SKM-1 (cell line): ENCODE data around the gene FDCSP.
A peak's percentile ranks its signal among the peaks of the same experiment; 100 is the strongest.
"Not testable (repeated sequence)": the region's sequence is repeated elsewhere in the genome, so short reads cannot be mapped to it uniquely, and the experiment has no call there.

Experiments used
- DNase-seq: peaks from one replicate; lab custom pipeline; 2025; ENCODE audit not compliant: unreplicated experiment; lab: John Stamatoyannopoulos, UW

FDCSP gene

DNA sequence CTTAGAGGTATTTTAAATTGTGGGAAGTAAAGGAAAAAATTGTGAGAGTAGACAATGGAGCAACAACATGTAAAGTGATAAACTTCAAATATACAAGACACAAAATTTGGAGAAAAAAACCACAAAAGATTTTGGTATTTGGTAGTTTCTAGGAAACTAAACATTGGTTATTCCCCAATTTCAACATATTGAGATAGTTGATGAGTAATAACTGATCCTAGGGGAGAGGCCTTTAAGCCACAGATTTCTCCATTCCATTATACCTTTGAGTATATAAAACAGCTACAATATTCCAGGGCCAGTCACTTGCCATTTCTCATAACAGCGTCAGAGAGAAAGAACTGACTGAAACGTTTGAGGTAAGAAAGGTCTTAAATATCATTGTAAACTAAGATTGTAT is at the start of gene FDCSP:
FDCSP (plus strand) TSS at position 301 of the 400 bp plus-strand sequence. CDS start 5,071 bp downstream, outside the sequence.
- DNase-seq = no peak

DNA sequence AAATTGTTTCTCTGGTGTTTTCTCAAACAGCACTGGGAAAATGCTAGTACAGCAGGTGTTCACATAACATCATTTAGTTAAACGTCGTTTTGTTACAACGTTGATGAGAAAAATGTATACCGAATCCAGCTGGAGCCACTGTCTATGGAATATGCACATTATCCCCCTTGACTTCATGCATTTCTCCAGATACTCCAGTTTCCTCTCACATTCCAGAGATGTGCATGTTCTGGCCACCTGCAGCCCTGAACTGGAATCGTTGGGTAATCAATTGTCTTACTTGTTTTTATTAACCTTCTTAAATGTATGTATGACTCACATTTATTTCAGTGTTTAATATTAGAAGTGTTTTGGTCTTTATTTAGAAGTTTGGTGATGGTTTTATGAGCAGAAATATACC is 48.8 kb upstream of the FDCSP start:
- DNase-seq = no peak

DNA sequence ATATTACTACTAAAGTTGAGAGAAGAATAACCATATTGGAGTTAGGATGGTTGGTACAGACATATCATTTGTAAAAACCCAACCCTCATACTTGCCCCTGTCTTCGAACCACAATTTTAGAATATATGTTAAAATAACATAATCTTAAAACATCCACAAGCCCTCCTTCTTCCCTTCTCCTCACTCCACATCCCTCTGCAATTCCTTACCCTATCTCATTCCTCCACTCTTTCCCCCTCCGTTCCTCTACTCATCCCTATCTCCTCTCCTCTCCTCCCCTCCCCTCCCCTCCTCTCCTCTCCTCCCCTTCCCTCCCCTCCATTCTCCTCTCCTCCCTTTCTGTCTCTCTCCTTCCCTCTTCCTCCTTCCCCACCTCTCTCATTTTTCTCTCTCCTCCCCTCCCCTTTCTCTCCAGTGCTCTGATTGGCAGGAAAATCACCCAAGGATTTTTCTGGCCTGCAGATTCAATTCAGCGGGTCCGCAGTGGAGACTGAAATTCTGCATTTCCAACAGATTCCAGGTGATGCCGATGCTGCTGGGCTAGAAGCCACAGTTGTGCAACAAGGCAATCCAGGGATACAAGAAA is 47.8 kb upstream of the FDCSP start:
- no peak for DNase-seq

DNA sequence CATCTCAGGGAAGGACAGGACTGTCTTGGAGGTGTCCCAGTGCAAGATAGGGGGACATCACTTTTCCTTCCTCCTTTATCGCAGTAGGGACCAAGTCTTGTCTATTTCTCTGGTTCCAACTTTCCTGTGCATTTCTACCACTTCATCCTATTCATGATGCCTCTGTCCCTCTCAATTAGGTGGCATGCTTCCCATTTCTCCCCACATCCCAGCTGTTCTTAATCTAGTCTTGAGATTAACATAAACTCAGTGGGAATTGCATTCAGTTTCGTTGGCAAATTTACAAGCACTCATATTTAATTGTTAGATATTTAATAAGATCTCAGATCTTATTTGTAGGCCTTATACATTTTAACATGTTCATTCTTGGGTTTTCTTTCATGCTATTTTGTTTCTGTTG is 46.1 kb upstream of the FDCSP start:
- DNase-seq = no peak

DNA sequence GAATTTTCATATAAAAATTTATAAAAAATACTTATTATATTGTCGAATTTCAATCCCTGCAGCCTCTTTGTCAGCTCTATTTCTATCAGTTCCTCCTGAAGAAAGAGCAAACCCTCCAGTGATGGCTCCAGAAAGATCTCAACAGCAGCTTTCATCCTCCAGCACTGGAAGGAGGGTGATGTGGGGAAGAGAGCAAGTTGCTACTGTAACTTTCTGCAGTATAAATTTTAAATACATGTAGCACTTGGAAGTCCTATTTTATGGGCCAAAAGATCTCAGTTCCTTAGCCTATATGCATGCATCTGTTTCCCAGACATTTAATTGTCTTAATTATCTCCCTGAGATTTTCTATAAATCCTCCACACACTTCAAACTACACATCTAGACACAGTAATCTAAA is 44.1 kb upstream of the FDCSP start:
- no peak for DNase-seq

DNA sequence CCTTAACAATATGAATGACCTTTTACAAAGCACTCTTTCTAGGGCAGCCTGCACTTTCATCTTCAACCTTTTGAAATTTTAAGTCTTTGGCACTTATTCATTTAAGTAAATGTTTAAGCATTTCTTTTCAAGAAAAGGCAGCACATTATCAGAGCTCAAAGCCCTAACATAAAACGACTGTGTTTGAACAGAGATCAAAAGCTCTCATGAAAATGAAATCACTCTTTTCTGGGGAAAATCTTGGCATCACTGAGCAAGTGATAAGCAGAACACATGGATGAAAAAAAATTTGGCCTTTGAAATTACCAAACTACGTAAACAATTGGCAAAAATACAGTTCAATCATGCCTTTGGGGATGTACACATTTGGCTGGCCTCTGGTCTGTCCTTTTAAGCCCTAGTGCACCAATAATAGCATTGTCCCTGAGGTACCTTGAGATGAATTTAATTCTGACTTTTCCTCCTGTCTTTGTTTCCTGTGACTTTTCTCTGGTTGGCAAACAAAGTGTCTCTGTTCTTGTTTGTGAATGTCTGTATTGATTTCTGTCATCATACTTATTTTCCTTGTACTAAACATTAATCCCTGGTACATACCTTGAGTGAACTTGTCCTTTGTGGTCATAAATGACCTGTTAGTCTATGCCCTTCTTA is 43.3 kb upstream of the FDCSP start:
- no peak for DNase-seq

DNA sequence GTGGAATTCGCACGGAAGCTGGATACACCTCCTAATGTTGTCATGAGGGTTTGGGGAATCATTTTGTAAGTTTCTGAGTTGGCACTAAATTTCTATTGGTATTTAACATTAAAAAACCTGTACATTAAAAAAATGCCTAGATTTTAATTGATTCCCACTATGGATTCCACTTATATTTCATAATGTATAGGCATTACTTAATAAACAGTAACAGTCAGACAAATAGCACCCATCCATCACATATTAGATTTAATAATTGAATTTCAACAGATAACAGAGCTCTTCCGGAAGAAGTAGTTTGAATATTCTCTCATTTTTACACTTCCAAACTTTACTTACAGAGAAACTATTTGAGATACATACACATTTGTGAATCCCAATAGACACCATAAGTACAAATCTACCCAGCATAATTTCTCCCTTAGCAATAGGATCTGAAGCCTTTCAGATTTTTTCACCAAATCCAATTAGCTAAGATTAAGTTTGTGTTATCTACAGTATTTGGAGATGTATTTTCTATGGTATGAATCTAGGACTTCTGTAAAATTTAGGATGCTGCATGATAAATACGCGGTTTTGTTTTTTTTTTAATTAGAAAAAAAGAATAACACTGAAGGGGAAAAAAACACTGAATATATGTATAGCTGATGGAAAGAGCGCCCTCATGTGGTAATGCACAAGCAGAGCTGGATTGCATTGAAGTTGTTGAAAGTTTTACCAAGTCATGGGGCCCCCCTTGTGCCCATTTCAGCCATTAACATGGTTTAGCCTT is 42.6 kb upstream of the FDCSP start:
- peak; percentile 18 for DNase-seq

DNA sequence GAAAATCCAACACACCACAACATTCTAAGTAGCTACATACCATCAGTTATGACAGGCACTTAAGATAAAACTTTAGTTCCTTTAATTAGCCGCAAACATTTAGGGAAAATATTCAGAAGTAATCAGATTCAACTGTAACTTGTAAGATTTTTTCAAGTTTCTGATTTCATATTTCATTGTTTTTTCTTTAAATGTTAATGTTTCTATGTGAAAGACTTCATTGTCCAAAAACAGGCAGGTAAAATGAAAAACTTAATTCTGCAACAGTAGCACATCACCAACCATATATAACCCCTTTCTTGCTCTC is 42.0 kb upstream of the FDCSP start:
- DNase-seq = no peak

DNA sequence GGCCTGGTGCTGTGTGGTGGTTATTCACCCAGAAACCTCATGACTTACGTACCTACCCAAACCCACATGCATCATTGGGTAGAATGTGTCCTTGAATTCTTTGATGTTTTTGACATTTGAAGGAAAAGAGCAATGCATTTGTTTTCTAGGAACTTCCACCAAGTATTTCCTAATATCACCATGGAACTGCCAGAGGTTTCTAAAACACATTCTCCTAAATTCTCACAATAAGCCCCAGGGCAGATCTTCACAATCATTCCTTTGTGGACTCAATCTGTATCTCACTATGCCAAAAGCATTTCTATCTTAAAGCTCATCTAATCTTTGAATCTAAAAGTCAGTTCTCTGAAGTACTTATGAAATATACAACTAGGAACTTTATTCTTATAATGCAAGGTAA is 38.7 kb upstream of the FDCSP start:
- DNase-seq = no peak

DNA sequence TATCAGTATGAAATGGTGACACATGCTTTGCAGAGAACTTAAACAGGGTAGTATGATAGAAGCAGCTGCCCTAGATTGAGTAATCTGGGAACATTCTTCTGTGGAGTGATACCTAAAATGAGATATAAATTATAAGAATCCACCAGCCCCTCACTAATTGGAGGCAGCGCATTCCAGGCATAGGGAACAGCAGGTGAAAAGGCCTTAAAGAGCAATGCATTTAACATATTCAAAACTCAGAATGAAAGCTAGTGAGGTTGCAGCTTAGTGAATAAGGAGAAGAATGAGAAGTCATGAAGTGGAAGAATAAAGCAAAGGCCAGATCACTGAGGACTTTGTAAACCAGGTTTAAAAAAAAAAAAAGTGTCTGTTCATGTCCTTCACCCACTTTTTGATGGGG is 35.3 kb upstream of the FDCSP start:
- no peak for DNase-seq

DNA sequence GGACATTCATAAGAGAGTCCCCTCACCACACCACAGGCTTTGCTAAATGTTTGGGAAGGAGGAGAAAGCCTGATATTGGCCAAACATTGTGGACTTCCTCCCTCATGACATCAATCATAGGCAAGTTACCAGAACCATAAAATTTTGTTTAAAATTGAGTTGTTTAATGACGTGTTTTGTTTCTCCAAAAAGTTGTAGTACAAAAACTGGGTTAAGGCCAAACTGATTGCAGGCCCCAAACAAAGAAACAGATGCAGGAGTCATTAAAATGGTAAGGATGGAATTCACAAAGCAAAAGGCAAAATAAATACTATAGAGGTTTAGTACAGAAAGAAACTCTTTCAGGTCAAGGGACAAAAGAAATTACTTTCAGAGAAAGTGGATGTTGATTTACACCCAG is 34.3 kb upstream of the FDCSP start:
- no peak for DNase-seq

DNA sequence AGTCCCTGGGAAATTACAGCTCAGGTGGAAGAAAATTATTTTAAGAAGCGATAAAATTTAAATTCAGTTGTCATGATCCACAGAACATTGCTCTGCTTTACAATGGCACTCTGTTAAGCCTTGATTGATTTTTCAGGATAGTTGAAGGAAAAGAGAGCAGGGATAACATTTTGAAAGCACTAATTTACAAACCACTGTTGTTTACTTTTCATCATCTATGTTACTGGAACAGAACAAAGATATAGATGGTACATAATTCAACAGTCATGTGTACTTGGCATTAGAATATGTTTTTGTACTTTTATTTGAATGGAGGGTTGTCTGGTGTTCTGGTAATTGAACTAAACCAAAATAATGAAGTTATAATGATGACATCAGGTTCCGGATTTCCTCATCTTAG is 33.0 kb upstream of the FDCSP start:
- no peak for DNase-seq

DNA sequence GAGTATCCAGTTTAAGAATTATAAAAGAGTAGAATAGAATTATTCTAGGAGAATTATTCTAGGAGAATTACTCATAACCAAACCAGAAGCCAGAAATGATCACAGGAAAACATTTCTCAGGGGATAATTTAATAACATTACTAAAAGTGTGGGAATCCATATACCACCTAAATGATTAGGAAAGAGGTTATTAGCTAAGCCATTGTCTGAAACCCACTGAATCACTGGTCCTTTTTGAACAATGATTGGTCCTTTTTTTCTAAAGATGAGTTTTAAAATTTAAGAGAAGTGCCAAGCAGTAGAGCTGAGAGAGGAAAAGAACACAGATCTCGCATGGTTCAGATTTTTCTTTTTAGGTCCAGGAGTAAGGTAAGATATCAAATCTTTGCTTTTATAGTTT is 30.5 kb upstream of the FDCSP start, which contains the start of gene ODAM:
ODAM (plus strand) TSS at position 301 of the 400 bp plus-strand sequence. CDS start 819 bp downstream, outside the sequence.
- no peak for DNase-seq

DNA sequence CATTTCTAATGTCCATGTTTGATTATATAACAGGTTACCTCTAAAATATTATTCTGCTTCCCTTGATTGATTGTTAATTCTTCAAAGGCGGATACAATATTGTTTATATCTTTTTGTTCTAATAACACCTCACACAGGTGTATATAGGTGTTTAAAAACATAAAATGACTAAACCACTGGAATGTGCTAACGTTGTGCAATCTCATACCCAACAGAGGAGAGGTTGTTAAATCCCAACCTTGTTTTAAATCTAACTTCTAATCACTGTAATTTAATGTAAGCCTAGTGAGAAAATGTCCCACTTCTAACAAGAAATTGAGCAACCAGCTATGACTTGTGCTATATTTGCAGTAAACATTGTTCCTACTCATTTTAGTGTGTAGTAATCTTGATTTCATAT is 29.1 kb upstream of the FDCSP start:
- no peak for DNase-seq

DNA sequence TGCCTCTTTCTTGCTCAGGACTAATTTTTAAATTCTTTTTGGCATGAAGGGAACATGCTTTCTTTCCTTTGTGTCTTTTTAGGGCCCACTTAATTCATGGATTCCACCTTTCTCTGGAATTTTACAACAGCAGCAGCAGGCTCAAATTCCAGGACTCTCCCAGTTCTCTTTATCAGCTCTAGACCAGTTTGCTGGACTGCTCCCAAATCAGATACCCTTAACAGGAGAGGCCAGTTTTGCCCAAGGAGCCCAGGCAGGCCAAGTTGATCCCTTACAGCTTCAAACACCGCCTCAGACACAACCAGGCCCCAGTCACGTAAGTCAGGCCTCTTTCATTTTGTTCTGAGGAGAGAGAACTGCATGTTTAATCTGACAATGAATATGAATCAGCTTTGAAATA is 28.1 kb upstream of the FDCSP start:
- no peak for DNase-seq

DNA sequence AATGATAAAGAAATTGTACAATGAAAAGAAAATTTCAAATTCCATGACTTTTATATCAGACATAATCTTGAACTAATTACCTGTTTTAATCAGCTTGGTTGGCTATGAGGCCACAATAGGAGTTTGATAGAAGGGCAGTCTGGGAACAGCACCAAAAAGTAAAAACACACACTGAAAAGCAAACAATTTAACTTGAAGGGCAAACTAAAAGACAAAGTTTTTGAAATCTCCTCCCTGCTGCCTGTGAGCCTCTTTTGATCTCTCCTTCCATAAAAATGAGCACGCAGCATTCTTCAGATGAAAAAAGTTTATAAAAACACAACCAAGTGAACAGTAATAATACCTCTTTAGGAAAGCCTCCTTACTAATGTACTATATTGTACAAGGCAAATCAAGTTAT is 22.3 kb upstream of the FDCSP start:
- DNase-seq = no peak

DNA sequence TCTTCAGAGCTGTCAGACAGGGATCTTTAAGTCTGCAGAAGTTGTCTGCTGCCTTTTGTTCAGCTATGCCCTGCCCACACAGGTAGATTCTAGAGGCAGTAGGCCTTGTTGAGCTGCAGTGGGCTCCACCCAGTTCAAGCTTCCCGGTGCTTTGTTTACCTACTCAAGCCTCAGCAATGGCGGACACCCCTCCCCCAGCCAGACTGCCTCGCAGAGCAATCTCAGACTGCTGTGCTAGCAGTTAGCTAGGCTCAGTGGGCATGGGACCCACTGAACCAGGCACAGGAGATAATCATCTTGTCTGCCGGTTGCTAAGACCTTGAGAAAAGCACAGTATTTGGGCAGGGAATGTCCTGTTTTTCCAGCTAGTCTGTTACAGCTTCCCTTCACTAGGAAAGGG is 13.2 kb upstream of the FDCSP start:
- DNase-seq = not testable (repeated sequence)

DNA sequence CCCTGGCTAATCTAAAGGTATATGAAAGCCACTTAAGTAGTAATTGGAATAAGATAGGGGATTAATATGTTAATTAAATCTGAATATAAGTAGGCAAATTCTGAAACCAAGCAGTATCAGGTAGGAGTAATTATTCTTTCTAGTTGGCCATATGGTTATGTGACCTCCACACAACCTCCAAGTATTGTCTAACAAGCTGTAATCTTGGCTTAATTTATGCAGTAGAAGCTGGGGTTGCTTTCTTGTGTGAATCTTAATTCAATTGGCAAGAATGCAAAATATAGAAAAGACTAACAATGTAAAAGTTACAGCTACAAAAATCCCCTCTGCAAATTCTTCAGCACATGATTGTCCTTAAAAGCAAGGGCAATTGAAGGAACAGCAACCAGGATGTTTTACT is 9.8 kb upstream of the FDCSP start:
- DNase-seq = not testable (repeated sequence)

DNA sequence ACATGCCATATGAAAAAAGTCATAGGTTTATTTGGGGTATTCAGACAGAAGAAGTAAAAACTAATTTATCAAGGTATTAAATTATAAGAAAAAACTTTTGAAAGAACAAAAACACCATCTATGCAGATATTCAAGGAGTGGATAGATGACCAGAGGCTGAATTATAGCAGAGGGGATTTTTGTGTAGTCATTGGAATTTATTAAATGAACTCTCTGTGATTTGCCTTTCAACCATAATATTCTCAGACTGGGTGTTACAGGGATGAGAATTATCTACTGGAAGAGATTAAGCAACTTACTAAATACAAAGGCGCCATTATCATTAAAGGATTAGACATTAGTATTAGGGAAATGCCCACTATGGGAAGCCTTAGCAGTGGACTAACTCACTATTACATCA is 9.4 kb upstream of the FDCSP start:
- not testable (repeated sequence) for DNase-seq

DNA sequence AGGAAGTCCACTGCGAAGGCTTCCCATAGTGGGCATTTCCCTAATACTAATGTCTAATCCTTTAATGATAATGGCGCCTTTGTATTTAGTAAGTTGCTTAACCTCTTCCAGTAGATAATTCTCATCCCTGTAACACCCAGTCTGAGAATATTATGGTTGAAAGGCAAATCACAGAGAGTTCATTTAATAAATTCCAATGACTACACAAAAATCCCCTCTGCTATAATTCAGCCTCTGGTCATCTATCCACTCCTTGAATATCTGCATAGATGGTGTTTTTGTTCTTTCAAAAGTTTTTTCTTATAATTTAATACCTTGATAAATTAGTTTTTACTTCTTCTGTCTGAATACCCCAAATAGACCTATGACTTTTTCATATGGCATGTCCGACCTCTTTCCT is 4.5 kb upstream of the FDCSP start:
- DNase-seq = not testable (repeated sequence)

DNA sequence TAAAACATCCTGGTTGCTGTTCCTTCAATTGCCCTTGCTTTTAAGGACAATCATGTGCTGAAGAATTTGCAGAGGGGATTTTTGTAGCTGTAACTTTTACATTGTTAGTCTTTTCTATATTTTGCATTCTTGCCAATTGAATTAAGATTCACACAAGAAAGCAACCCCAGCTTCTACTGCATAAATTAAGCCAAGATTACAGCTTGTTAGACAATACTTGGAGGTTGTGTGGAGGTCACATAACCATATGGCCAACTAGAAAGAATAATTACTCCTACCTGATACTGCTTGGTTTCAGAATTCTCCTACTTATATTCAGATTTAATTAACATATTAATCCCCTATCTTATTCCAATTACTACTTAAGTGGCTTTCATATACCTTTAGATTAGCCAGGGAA is 4.1 kb upstream of the FDCSP start:
- DNase-seq = not testable (repeated sequence)

DNA sequence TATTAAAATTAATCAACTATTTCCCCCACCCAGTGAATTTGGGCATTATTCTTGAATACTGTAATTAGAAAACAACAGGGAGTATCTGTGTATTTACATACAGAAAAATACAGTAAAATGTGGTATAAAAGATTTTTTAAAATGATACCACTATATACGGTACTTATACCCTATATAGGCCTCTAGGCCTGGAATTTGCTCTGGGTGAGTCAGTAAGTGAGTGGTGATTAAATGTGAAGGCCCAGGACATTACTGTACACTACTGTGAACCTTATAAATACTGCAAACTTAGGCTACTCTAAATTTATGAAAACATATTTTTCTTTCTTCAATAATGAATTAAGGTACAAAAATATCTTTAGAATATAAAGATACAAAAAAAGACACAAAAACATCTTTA is 10.2 kb downstream of the FDCSP start:
- DNase-seq = no peak
